ENCODE measurements around the gene GTSF1L.

- TF ChIP-seq POLR2A (IDR thresholded peaks at IDR 0.05) = no peak
- TF ChIP-seq, protein P1, sequence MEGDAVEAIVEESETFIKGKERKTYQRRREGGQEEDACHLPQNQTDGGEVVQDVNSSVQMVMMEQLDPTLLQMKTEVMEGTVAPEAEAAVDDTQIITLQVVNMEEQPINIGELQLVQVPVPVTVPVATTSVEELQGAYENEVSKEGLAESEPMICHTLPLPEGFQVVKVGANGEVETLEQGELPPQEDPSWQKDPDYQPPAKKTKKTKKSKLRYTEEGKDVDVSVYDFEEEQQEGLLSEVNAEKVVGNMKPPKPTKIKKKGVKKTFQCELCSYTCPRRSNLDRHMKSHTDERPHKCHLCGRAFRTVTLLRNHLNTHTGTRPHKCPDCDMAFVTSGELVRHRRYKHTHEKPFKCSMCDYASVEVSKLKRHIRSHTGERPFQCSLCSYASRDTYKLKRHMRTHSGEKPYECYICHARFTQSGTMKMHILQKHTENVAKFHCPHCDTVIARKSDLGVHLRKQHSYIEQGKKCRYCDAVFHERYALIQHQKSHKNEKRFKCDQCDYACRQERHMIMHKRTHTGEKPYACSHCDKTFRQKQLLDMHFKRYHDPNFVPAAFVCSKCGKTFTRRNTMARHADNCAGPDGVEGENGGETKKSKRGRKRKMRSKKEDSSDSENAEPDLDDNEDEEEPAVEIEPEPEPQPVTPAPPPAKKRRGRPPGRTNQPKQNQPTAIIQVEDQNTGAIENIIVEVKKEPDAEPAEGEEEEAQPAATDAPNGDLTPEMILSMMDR (IDR thresholded peaks at IDR 0.05) = no peak
Measured at GRCh38 chr20:43694763-43695162, 32.0 kb downstream of the GTSF1L start.

All from heart left ventricle (tissue), 13 donors.